ENCODE results near the gene COX17.

The COX17 gene

GRCh38 chr3:119630128-119630879, 46.9 kb downstream of the COX17 start:
- H3K9me3 ChIP-seq = no peaks in the 10 kb centered on the region
- peaks cover 9% of the 10 kb centered on the region for H3K4me1 ChIP-seq
- H3K27me3 ChIP-seq = no peaks in the 10 kb centered on the region
- TF ChIP-seq, protein P1, sequence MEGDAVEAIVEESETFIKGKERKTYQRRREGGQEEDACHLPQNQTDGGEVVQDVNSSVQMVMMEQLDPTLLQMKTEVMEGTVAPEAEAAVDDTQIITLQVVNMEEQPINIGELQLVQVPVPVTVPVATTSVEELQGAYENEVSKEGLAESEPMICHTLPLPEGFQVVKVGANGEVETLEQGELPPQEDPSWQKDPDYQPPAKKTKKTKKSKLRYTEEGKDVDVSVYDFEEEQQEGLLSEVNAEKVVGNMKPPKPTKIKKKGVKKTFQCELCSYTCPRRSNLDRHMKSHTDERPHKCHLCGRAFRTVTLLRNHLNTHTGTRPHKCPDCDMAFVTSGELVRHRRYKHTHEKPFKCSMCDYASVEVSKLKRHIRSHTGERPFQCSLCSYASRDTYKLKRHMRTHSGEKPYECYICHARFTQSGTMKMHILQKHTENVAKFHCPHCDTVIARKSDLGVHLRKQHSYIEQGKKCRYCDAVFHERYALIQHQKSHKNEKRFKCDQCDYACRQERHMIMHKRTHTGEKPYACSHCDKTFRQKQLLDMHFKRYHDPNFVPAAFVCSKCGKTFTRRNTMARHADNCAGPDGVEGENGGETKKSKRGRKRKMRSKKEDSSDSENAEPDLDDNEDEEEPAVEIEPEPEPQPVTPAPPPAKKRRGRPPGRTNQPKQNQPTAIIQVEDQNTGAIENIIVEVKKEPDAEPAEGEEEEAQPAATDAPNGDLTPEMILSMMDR (IDR thresholded peaks at IDR 0.05; ENCODE audit: low read depth, low read length) = no peak
- no peak overlapping the region for H3K4me3 ChIP-seq (ENCODE audit: low read depth, low read length)
- DNase-seq = no peak
- H3K36me3 ChIP-seq = no peaks in the 10 kb centered on the region

GRCh38 chr3:119628816-119629445, 48.3 kb downstream of the COX17 start:
- H3K27me3 ChIP-seq = no peaks in the 10 kb centered on the region
- TF ChIP-seq, protein P1 (IDR thresholded peaks at IDR 0.05; ENCODE audit: low read depth, low read length) = no peak
- H3K9me3 ChIP-seq = no peaks in the 10 kb centered on the region
- H3K4me1 ChIP-seq = peaks cover 9% of the 10 kb centered on the region
- no peak overlapping the region for H3K4me3 ChIP-seq (ENCODE audit: low read depth, low read length)
- no peaks in the 10 kb centered on the region for H3K36me3 ChIP-seq
- no peak for DNase-seq

GRCh38 chr3:119628390-119628789, 48.8 kb downstream of the COX17 start:
- TF ChIP-seq, protein P1 (IDR thresholded peaks at IDR 0.05; ENCODE audit: low read depth, low read length) = no peak
- H3K4me1 ChIP-seq = peaks cover 9% of the 10 kb centered on the region
- no peak for DNase-seq
- H3K4me3 ChIP-seq (ENCODE audit: low read depth, low read length) = no peak overlapping the region
- no peaks in the 10 kb centered on the region for H3K27me3 ChIP-seq
- no peaks in the 10 kb centered on the region for H3K9me3 ChIP-seq
- H3K36me3 ChIP-seq = no peaks in the 10 kb centered on the region

DNA sequence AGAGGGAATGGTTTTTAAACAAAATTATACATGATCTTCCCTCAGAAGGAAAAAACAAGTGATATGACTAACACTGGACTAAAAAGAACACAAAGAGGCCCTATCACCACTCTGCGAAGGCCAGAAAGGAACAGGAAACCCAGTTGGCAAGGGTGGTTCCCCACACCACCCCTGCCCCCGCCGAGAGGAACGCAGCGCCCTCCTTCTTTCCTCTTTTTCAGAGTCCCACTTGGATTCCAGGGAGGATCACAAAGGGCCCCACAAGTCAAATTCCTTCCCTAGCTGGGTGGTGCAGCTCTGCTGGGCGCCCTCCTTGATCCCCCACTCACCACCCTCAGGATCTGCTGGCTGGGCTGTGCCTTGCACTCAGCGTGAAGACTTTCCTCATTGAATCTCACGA, 49.7 kb downstream of the COX17 start:
- DNase-seq = no peak
- TF ChIP-seq, protein P1 (IDR thresholded peaks at IDR 0.05; ENCODE audit: low read depth, low read length) = no peak
- peaks cover 4% of the 10 kb centered on the region for H3K4me1 ChIP-seq

DNA sequence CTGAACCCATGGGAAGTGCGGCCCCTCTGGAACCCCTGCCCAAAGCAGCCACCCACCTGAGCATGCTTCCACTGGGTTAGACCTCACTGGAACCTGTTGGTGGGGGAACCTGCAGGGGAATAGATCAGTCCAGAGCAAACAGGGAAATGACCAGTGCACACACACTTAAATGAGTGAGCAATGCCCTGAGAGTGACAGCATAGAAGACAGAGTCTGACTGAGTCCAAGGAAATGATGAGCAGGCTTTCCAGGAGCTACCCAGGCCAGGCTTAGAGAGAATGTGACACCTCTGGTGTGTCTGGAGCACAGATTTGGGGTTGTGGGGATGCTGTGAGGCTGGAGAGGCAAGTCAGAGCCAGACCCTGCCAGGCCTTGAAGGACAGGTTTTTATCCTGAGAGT, 51.0 kb downstream of the COX17 start:
- Histone ChIP-seq H3K4me1 (no peaks in the 10 kb centered on the region), H3K36me3 (no peaks in the 10 kb centered on the region), H3K27me3 (no peaks in the 10 kb centered on the region), H3K4me3 (ENCODE audit: low read depth, low read length) (no peak overlapping the region), H3K9me3 (no peaks in the 10 kb centered on the region)
- TF ChIP-seq, protein P1 (IDR thresholded peaks at IDR 0.05; ENCODE audit: low read depth, low read length) = no peak
- no peak for DNase-seq

More for the DNA sequence above, 49.7 kb downstream of the COX17 start:
- Histone ChIP-seq H3K36me3 (no peaks in the 10 kb centered on the region), H3K4me3 (ENCODE audit: low read depth, low read length) (no peak overlapping the region), H3K9me3 (no peaks in the 10 kb centered on the region), H3K27me3 (no peaks in the 10 kb centered on the region)
